Memory B cell (primary cell): Measurements from ENCODE around the gene TUT1.
"Not testable (repeated sequence)": the region's sequence is repeated elsewhere in the genome, so short reads cannot be mapped to it uniquely, and the experiment has no call there.

Source experiments
- ATAC-seq: fragments of 150-1000 bp; cut with Tn5 transposase; 2 replicates; pipeline ENCODE4 v1.10.0; 2021; ENCODE audit warnings: low read depth, mild to moderate bottlenecking, moderate library complexity
- DNase-seq, 2 donors: peaks; one replicate each; pipeline ENCODE4 v3.0.0; 2022; ENCODE audit warnings: low spot score in 2 of 2
- H3K27ac Mint-ChIP-seq: one replicate; pipeline ENCODE4 v1.8.0; 2022; ENCODE audit warnings: mild to moderate bottlenecking, moderate library complexity, mixed read lengths
- H3K27me3 Mint-ChIP-seq: one replicate; pipeline ENCODE4 v1.8.0; 2022; ENCODE audit warnings: mixed read lengths
- H3K36me3 Mint-ChIP-seq: one replicate; pipeline ENCODE4 v1.8.0; 2022; ENCODE audit warnings: mild to moderate bottlenecking, mixed read lengths
- H3K4me1 Mint-ChIP-seq: one replicate; pipeline ENCODE4 v1.8.0; 2022; ENCODE audit warnings: mixed read lengths
- H3K4me3 Mint-ChIP-seq: one replicate; pipeline ENCODE4 v1.8.0; 2022; ENCODE audit warnings: mild to moderate bottlenecking, moderate library complexity, mixed read lengths
- H3K9me3 Mint-ChIP-seq: one replicate; pipeline ENCODE4 v1.8.0; 2022; ENCODE audit warnings: mixed read lengths

The TUT1 gene

GRCh38 chr11:62577046-62577714 lies 14.1 kb downstream of the TUT1 start:
- no peak for DNase-seq
- peak overlapping the region; percentile 86 for H3K27ac Mint-ChIP-seq
- no peak overlapping the region for H3K4me3 Mint-ChIP-seq
- ATAC-seq, result no peak
- H3K36me3 Mint-ChIP-seq, result peaks cover 25% of the 10 kb centered on the region
- H3K9me3 Mint-ChIP-seq, result no peaks in the 10 kb centered on the region
- H3K4me1 Mint-ChIP-seq, result peaks cover 20% of the 10 kb centered on the region
- H3K27me3 Mint-ChIP-seq, result no peaks in the 10 kb centered on the region

- H3K4me3 Mint-ChIP-seq, result no peak overlapping the region
Observed at GRCh38 chr11:62575837-62576236, 15.5 kb downstream of the TUT1 start.

GRCh38 chr11:62575156-62575555 lies 16.2 kb downstream of the TUT1 start:
- H3K27me3 Mint-ChIP-seq, result no peaks in the 10 kb centered on the region
- peaks cover 31% of the 10 kb centered on the region for H3K4me1 Mint-ChIP-seq
- no peaks in the 10 kb centered on the region for H3K9me3 Mint-ChIP-seq
- peak overlapping the region; percentile 93 for H3K4me3 Mint-ChIP-seq
- H3K27ac Mint-ChIP-seq, result no peak overlapping the region
- peaks cover 37% of the 10 kb centered on the region for H3K36me3 Mint-ChIP-seq
- ATAC-seq, result no peak
- no peak for DNase-seq

More at GRCh38 chr11:62575837-62576236, 15.5 kb downstream of the TUT1 start:
- ATAC-seq, result no peak
- Mint-ChIP-seq H3K4me1 (peaks cover 27% of the 10 kb centered on the region), H3K27me3 (no peaks in the 10 kb centered on the region), H3K27ac (no peak overlapping the region), H3K36me3 (peaks cover 35% of the 10 kb centered on the region), H3K9me3 (no peaks in the 10 kb centered on the region)
- no peak for DNase-seq

- H3K4me3 Mint-ChIP-seq, result peak overlapping the region; percentile 93
- no peak for DNase-seq
- peak; percentile 2 for ATAC-seq
- no peaks in the 10 kb centered on the region for H3K9me3 Mint-ChIP-seq
- H3K4me1 Mint-ChIP-seq, result peaks cover 32% of the 10 kb centered on the region
- peak overlapping the region; percentile 93 for H3K27ac Mint-ChIP-seq
- H3K36me3 Mint-ChIP-seq, result peaks cover 38% of the 10 kb centered on the region
- H3K27me3 Mint-ChIP-seq, result no peaks in the 10 kb centered on the region
Observed at GRCh38 chr11:62574363-62575071, 16.8 kb downstream of the TUT1 start.

DNA sequence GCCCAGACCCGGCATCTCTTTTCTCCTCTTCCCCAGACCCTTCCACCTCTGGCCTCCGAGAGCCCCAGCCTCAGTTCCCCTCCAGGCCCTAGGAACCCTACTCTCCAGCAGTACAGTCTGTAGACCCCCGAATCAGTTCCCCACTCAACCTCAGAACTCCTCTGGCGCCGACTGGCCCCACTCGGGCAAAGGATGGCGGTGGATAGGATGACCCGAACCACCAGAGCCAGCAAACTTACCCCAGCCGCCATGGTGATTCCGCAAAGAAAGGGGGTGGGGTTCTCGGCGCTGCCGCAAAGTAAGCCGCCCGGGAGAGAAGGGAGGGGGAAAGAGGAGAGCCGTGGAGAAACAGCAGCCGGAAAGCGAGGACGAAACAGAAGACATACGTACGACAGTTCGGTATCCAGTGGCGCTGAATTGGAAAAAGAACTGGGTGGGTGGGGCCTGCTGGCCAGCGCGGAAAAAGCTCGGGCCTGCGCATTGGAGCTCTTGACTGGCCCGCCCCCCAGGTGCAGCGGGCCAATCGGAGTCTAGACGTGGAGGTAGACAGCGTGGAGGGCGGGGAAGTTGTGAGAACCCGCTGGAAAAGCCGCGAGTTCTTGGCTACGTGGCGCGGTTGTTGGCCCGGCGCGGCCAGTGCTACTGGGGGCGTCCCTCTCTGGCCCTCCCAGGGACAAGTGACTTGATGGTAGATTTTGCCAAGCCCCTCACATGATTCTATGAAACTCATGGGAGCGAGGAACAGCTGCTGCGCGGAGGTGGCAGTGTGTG lies 17.5 kb downstream of the TUT1 start, which contains the start of gene EEF1G:
TSS of gene EEF1G (minus strand) at position 300 of the 771 bp plus-strand sequence. CDS start at position 251, 49 bp downstream.
- peak; percentile 85 to 96 for DNase-seq
- peaks cover 38% of the 10 kb centered on the region for H3K36me3 Mint-ChIP-seq
- H3K4me3 Mint-ChIP-seq, result peak within 1 kb of the TSS; percentile 93
- peaks cover 32% of the 10 kb centered on the region for H3K4me1 Mint-ChIP-seq
- no peaks in the 10 kb centered on the region for H3K9me3 Mint-ChIP-seq
- ATAC-seq, result peak; percentile 90
- peak within 1 kb of the TSS; percentile 93 for H3K27ac Mint-ChIP-seq
- no peaks in the 10 kb centered on the region for H3K27me3 Mint-ChIP-seq

- ATAC-seq (peak; percentile 19), DNase-seq (no peak)
- Mint-ChIP-seq H3K4me1 (peaks cover 32% of the 10 kb centered on the region), H3K36me3 (peaks cover 35% of the 10 kb centered on the region), H3K27ac (peak overlapping the region; percentile 93), H3K27me3 (no peaks in the 10 kb centered on the region), H3K9me3 (no peaks in the 10 kb centered on the region), H3K4me3 (peak overlapping the region; percentile 93)
Observed at GRCh38 chr11:62573006-62573591, 18.2 kb downstream of the TUT1 start.

- Mint-ChIP-seq H3K27me3 (no peaks in the 10 kb centered on the region), H3K4me3 (peak overlapping the region; percentile 93), H3K9me3 (no peaks in the 10 kb centered on the region), H3K4me1 (peaks cover 33% of the 10 kb centered on the region), H3K36me3 (peaks cover 33% of the 10 kb centered on the region), H3K27ac (peak overlapping the region; percentile 93)
- DNase-seq (no peak), ATAC-seq (no peak)
Observed at GRCh38 chr11:62572431-62572830, 18.9 kb downstream of the TUT1 start.

DNA sequence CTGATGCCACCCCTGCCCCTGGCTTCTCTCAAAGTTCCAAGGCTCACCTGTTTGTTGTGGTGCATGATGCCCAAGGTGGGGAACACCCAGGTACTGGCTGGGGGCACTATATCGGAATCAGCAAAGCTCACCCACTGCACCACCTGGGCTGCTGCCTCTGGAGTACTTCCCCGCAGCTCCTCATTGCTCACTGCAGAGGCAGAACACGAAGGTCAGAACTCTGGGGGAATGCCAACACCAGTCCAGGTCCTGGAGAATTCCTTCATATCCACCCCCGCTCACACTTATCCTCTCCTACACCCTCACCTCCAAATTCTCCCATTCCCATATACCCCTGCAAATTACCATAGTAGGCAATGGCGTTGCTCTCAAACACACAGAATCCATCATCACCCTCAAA lies 19.8 kb downstream of the TUT1 start:
- not testable (repeated sequence) for H3K9me3 Mint-ChIP-seq, H3K27me3 Mint-ChIP-seq, DNase-seq, ATAC-seq, H3K4me3 Mint-ChIP-seq
- Mint-ChIP-seq H3K4me1 (peaks cover 34% of the 10 kb centered on the region), H3K27ac (peak overlapping the region; percentile 93), H3K36me3 (peaks cover 33% of the 10 kb centered on the region)

DNA sequence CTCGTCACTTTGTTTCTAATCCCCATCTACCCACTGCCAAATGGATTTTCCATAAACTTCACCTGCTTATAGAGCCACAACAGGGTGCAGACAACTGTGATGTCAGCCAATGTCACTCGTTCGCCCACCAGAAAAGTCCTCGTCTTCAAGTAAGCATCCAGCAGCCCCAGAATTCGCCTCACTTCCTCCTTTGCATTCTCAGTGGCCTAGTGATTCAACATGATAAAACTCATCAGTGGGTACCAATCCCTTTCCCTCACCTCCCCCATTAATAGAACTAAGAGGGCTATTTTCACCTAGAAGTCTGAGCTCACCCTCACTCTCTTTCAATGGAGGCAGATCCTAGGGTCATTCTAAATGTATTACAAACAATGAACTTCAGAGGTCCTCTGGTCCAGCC lies 20.4 kb downstream of the TUT1 start:
- not testable (repeated sequence) for DNase-seq, H3K27me3 Mint-ChIP-seq, ATAC-seq, H3K9me3 Mint-ChIP-seq, H3K4me3 Mint-ChIP-seq
- Mint-ChIP-seq H3K36me3 (peaks cover 37% of the 10 kb centered on the region), H3K4me1 (peaks cover 33% of the 10 kb centered on the region), H3K27ac (peak overlapping the region; percentile 93)

DNA sequence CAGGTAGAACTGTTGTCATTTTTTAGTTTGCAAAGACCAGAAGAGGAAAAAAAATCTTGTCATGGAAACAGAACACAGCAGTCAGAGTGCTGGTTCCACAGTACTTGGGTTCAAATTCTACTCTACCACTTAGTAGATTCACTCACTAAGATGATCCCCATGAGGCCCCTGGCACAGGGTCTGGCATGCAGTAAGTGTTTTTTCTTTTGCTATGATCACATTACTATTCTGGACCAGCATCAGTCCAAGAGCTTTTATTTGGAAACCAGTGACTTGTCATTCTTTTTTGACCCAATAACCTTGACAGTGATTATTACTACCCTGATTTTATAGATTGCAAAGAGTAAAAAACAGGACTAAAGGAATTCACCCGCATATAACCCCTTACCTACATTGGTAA lies 21.7 kb downstream of the TUT1 start:
- no peak overlapping the region for H3K27ac Mint-ChIP-seq
- no peaks in the 10 kb centered on the region for H3K27me3 Mint-ChIP-seq
- ATAC-seq (no peak), DNase-seq (no peak)
- H3K4me3 Mint-ChIP-seq, result no peak overlapping the region
- peaks cover 29% of the 10 kb centered on the region for H3K4me1 Mint-ChIP-seq
- peaks cover 39% of the 10 kb centered on the region for H3K36me3 Mint-ChIP-seq
- H3K9me3 Mint-ChIP-seq, result no peaks in the 10 kb centered on the region

DNA sequence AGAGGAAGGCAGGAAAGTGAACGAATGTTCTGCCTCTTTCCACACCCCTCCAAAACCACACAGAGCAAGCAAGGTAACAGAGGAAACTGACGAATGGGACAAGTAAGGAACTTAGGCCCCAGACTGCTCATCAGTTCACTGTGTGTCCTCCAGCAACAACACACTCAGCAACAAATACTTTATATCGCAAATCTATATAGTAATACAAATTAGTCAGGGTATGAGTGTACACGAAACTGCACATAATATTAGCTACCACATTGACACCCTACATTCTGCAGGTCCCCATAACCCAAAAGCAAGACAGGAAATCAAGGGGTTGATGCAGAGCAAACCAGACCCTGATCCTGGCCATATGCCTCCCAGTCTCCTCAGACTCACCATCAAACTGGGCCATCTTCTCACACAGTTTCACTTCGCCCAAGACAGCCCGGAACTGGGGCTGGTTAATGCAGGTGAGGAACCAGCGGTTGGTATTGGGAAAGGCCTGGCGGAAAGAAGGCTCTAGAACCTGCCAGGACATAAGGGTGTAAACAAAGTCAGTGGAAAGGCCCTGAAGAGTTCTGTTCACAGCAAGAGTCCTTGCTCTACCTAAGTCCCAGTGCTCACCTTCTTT lies 24.2 kb downstream of the TUT1 start:
- ATAC-seq (peak; percentile 76), DNase-seq (no peak)
- Mint-ChIP-seq H3K27ac (peak overlapping the region; percentile 71), H3K36me3 (peaks cover 37% of the 10 kb centered on the region), H3K27me3 (no peaks in the 10 kb centered on the region), H3K4me1 (peaks cover 25% of the 10 kb centered on the region), H3K4me3 (peak overlapping the region; percentile 46), H3K9me3 (no peaks in the 10 kb centered on the region)

GRCh38 chr11:62566247-62566646 lies 25.1 kb downstream of the TUT1 start:
- DNase-seq, result no peak
- no peak for ATAC-seq
- Mint-ChIP-seq H3K36me3 (peaks cover 34% of the 10 kb centered on the region), H3K27ac (no peak overlapping the region), H3K9me3 (no peaks in the 10 kb centered on the region), H3K4me3 (no peak overlapping the region), H3K4me1 (peaks cover 22% of the 10 kb centered on the region), H3K27me3 (no peaks in the 10 kb centered on the region)

DNA sequence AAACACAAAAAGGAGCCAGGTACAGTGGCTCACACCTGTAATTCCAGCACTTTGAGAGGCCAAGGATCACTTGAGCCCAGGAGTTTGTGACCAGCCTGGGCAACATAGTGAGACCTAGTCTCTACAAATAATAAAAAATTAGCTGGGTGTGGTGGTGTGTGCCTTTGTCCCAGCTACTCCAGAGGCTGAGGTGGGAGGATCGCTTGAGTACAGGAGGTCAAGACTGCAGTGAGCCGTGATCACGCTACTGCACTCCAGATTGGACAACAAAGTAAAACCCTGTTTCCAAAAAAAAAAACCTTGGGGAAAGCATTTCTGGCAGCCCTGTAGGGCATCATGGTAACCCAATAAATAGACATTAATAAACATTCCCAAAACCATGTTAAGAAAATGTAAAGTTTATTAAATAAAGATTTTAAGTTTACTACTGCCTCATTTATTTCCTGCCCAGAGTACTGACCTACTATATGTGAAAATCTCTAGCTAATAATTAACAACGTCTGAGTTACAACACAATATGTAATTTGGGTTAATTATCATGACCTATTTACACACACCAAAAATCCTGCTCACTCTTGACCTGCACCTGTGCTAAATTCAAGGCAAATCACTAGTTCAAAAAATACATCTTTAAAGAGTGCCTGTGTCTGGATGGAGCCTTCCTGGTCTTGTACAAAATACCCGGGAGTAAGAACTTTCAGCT lies 26.1 kb downstream of the TUT1 start:
- H3K4me1 Mint-ChIP-seq, result peaks cover 21% of the 10 kb centered on the region

More for the DNA sequence above, 26.1 kb downstream of the TUT1 start:
- Mint-ChIP-seq H3K27me3 (no peaks in the 10 kb centered on the region), H3K4me3 (no peak overlapping the region), H3K9me3 (no peaks in the 10 kb centered on the region), H3K36me3 (peaks cover 29% of the 10 kb centered on the region), H3K27ac (no peak overlapping the region)
- no peak for DNase-seq
- ATAC-seq, result no peak
